Endothelial cell of umbilical vein (primary cell): ENCODE measurements around the gene SLC12A6. TPM values are rescaled to one million over a fixed set of nuclear protein-coding genes. Genes with fewer than 3 reads are reported as not detected.

Source experiments
- BruUV-seq: library from RNA; stranded (reverse); fragments of 400-500 nt; replicated peaks from 2 replicates; lab custom pipeline; 2021; lab: Mats Ljungman, UMichigan
- CTCF ChIA-PET: fragments of 300-600, 350-600 bp; sonication (Branson Sonifier 250); formaldehyde crosslinking; loops from one replicate; lab custom pipeline; 2021; ENCODE audit warnings: antibody characterized with exemption, inconsistent platforms; lab: Charles Lee
- POLR2A ChIA-PET: fragments of 300-600, 350-600 bp; sonication (Branson Sonifier 250); formaldehyde crosslinking; loops from one replicate; lab custom pipeline; 2021; ENCODE audit warnings: antibody characterized with exemption, inconsistent platforms; lab: Charles Lee
- DNase-seq: peaks from one replicate; pipeline ENCODE4 v3.0.0-alpha.2; 2011; ENCODE audit warnings: low read depth, low spot score
- FAIRE-seq: peaks from 2 replicates; lab custom pipeline; 2011; peaks lifted over from hg19 to GRCh38; lab: Jason Lieb, UNC
- H2AFZ ChIP-seq: 2 replicates; pipeline ENCODE4 v1.6.0; 2012; ENCODE audit warnings: low read depth, low read length, control low read depth, inconsistent platforms
- H3K27ac ChIP-seq: 2 replicates; pipeline ENCODE4 v1.5.1; 2011; ENCODE audit warnings: low read depth, mild to moderate bottlenecking, control low read depth, low read length, moderate library complexity; ENCODE audit not compliant: insufficient read depth
- H3K27me3 ChIP-seq, 2 experiments: 2 replicates each; pipeline versions ENCODE4 v1.6.0 to v1.6.1; 2011; ENCODE audit warnings: low read length in 2 of 2, mixed read lengths in 1 of 2; ENCODE audit not compliant: control insufficient read depth in 2 of 2, insufficient read depth in 2 of 2
- H3K36me3 ChIP-seq, 2 experiments: 2 replicates in 1 of 2; 3 replicates in 1 of 2; pipeline ENCODE4 v1.5.1; 2011; ENCODE audit warnings: low read length in 2 of 2, mild to moderate bottlenecking in 1 of 2, moderate library complexity in 1 of 2; ENCODE audit not compliant: control insufficient read depth in 2 of 2, insufficient read depth in 2 of 2; ENCODE audit errors: extremely low read depth in 1 of 2
- H3K4me1 ChIP-seq: 3 replicates; pipeline ENCODE4 v1.5.1; 2011; ENCODE audit warnings: mild to moderate bottlenecking, low read length; ENCODE audit not compliant: control insufficient read depth, insufficient read depth; ENCODE audit errors: extremely low read depth
- H3K4me2 ChIP-seq: 2 replicates; pipeline ENCODE4 v1.6.1; 2011; ENCODE audit warnings: low read length, control low read depth, mixed read lengths; ENCODE audit not compliant: insufficient read depth
- H3K4me3 ChIP-seq, 3 experiments: fragments of 200-600 bp in 1 of 3; sonication (generic), shearing (Covaris generic) in 1 of 3; replicated peaks in 1 of 3; 2 replicates each; pipeline ENCODE4 v1.5.1; 2011 to 2016; ENCODE audit warnings: control low read depth in 3 of 3, low read length in 3 of 3, mild to moderate bottlenecking in 2 of 3, inconsistent platforms in 1 of 3, low read depth in 1 of 3, moderate library complexity in 1 of 3; ENCODE audit not compliant: insufficient read depth in 1 of 3
- H3K79me2 ChIP-seq: 2 replicates; pipeline ENCODE4 v1.6.0; 2012; ENCODE audit warnings: low read length, inconsistent platforms; ENCODE audit not compliant: control insufficient read depth, insufficient read depth
- H3K9ac ChIP-seq: replicated peaks from 2 replicates; pipeline ENCODE3; 2011; ENCODE audit warnings: low read length, control low read depth; ENCODE audit not compliant: insufficient read depth; ENCODE audit errors: extremely low read depth
- H3K9me1 ChIP-seq: replicated peaks from 3 replicates; pipeline ENCODE4 v1.6.0; 2011; ENCODE audit warnings: mild to moderate bottlenecking, low read length; ENCODE audit not compliant: control insufficient read depth, insufficient read depth; ENCODE audit errors: extremely low read depth
- H3K9me3 ChIP-seq: replicated peaks from 2 replicates; pipeline ENCODE4 v1.5.1; 2012; ENCODE audit warnings: low read length, inconsistent platforms; ENCODE audit not compliant: control insufficient read depth, insufficient read depth
- H4K20me1 ChIP-seq: replicated peaks from 2 replicates; pipeline ENCODE3; 2011; ENCODE audit warnings: mild to moderate bottlenecking, low read length; ENCODE audit not compliant: control insufficient read depth, insufficient read depth; ENCODE audit errors: extremely low read depth
- CTCF ChIP-seq, 2 donors: IDR thresholded peaks; 1 replicate in 1 of 2; 2 replicates in 1 of 2; pipeline ENCODE4 v1.5.1; 2011; ENCODE audit warnings: low read length in 2 of 2, mild to moderate bottlenecking in 2 of 2, moderate library complexity in 2 of 2, control low read depth in 1 of 2, inconsistent platforms in 1 of 2, low read depth in 1 of 2; ENCODE audit not compliant: insufficient read depth in 1 of 2; ENCODE audit errors: extremely low read depth in 1 of 2
- EZH2 ChIP-seq: IDR thresholded peaks from 2 replicates; pipeline ENCODE4 v1.6.1; 2012; ENCODE audit warnings: borderline replicate concordance, low read depth, mild to moderate bottlenecking, moderate library complexity, low read length, inconsistent platforms; ENCODE audit not compliant: severe bottlenecking
- FOS ChIP-seq: IDR thresholded peaks from 2 replicates; pipeline ENCODE4 v1.6.1; 2011; ENCODE audit warnings: mild to moderate bottlenecking, low read length, moderate library complexity, borderline replicate concordance; ENCODE audit not compliant: insufficient read depth
- GATA2 ChIP-seq: IDR thresholded peaks from 2 replicates; pipeline ENCODE4 v1.7.0; 2011; ENCODE audit warnings: low read depth, mild to moderate bottlenecking, moderate library complexity, mixed read lengths, low read length; ENCODE audit not compliant: insufficient read length, insufficient read depth
- JUN ChIP-seq: IDR thresholded peaks from 2 replicates; pipeline ENCODE4 v1.6.1; 2011; ENCODE audit warnings: borderline replicate concordance, low read depth; ENCODE audit not compliant: insufficient read length, insufficient read depth
- MAX ChIP-seq: IDR thresholded peaks from 2 replicates; pipeline ENCODE4 v1.6.1; 2011; ENCODE audit not compliant: insufficient read depth, insufficient read length
- MYC ChIP-seq: IDR thresholded peaks from one replicate; pipeline ENCODE4 v1.6.1; 2011; ENCODE audit warnings: mild to moderate bottlenecking, low read depth, low read length
- POLR2A ChIP-seq: IDR thresholded peaks from 2 replicates; pipeline ENCODE4 v1.6.1; 2012; ENCODE audit warnings: low read depth, mild to moderate bottlenecking, control low read depth, low read length
- POLR2AphosphoS5 ChIP-seq: IDR thresholded peaks from 2 replicates; pipeline ENCODE4 v1.6.1; 2012; ENCODE audit warnings: low read depth, mild to moderate bottlenecking, control low read depth, low read length, moderate library complexity; ENCODE audit not compliant: insufficient read depth
- dilution Hi-C: fragments of 300-500 bp; cut with MboI; formaldehyde crosslinking; loops from one replicate; pipeline ENCODE4 v1.15.0; 2019; ENCODE audit warnings: low sequenced_read_pairs; ENCODE audit not compliant: extremely low pct_ligation_motif_present
- intact Hi-C: fragments of 100-400 bp; cut with micrococcal nuclease; formaldehyde crosslinking; loops from one replicate; pipeline ENCODE4 v1.10.0; 2022
- polyA plus RNA-seq, 4 experiments: library from polyadenylated mRNA; depleted of rRNA in 3 of 4; stranded (reverse) in 3 of 4; unstranded in 1 of 4; fragments of >200 nt; gene quantifications; 2 replicates each; pipeline versions ENCODE4 v1.2.1 to v1.2.3, GENCODE V29; 2011 to 2012; ENCODE audit warnings: missing spikeins in 1 of 4
- total RNA-seq: library from RNA; stranded (reverse); gene quantifications from 2 replicates; pipeline ENCODE4 v1.2.3, GENCODE V29; 2021

SLC12A6 gene
- total and polyA plus RNA-seq, 2 donors (not counting 3 experiments of a cell fraction or from before 2014, with no cell fraction given) = 21.4 to 27.1 TPM

DNA sequence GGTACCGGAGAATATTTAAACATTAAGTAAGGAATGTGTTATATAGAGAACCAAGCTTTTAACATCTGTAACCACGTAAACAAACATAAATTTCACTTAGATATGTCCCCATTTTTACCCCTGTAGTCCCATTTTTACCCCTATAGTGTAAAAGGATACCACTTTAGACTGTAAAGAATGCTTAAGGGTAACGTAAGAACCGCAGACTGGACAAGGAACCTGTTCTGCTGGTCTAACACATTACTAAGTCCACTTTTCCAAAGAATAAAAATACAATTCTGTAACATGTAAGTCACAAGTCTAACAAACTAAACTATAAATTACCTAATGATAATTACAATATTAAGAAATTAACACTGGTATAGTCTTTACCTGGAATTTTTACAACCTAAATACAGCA, 2.9 kb downstream of the SLC12A6 start:
- dilution Hi-C loops = no loop called here
- peak; percentile 37 for DNase-seq
- Histone ChIP-seq H4K20me1 (no peaks in the 10 kb centered on the region), H3K27me3 (no peaks in the 10 kb centered on the region), H3K4me3 (peak overlapping the region in 2 of 3 experiments; percentile 11 to 74), H3K4me1 (peaks cover 37% of the 10 kb centered on the region), H3K79me2 (peaks cover 1% of the 10 kb centered on the region), H3K4me2 (peak overlapping the region; percentile 99), H3K36me3 (no peaks in the 10 kb centered on the region), H2AFZ (peak overlapping the region; percentile 9), H3K9me1 (no peaks in the 10 kb centered on the region), H3K9ac (peak overlapping the region; percentile 67), H3K9me3 (no peaks in the 10 kb centered on the region), H3K27ac (peak overlapping the region; percentile 82)
- TF ChIP-seq EZH2 (no peak), GATA2 (no peak), MAX (no peak), JUN (no peak), POLR2A (no peak), MYC (no peak), FOS (no peak), CTCF (IDR thresholded peaks at IDR 0.05; ENCODE audit: extremely low read depth in 1 of 2, insufficient read depth in 1 of 2, low read depth in 1 of 2, low read length in 2 of 2) (no peak), POLR2AphosphoS5 (no peak)
- BruUV-seq = no TSS peak
- POLR2A ChIA-PET = no interaction called here
- FAIRE-seq = no peak
- CTCF ChIA-PET = interaction anchor here (1.7 kb wide), 1 partner anchor 94 kb away, joined by 5 read pairs; no protein-coding TSS in a partner anchor
- intact Hi-C loops = loop anchor here (2.0 kb wide), 1 partner anchor 94 kb away; no protein-coding TSS in a partner anchor
